A549 (cell line): ENCODE measurements around the gene FNDC1. TPM values are rescaled to one million over a fixed set of nuclear protein-coding genes. Genes with fewer than 3 reads are reported as not detected.

Experiments used
- ATAC-seq, 2 experiments: fragments of 200-7000 bp in 1 of 2; fragments of >200 bp in 1 of 2; cut with Nextera tagmentation in 1 of 2; cut with Tn5 transposase in 1 of 2; 3 replicates each; pipeline versions ENCODE4 v1.8.0 to v1.9.1; 2018 to 2020; ENCODE audit warnings: mild to moderate bottlenecking in 1 of 2, moderate library complexity in 1 of 2
- CTCF ChIA-PET: fragments of 300-600 bp; sonication (Branson Sonifier 250); formaldehyde crosslinking; extraction: SDS; loops from one replicate; lab custom pipeline; 2021; ENCODE audit warnings: antibody characterized with exemption, inconsistent platforms; lab: Yijun Ruan, JAX
- POLR2A ChIA-PET: fragments of 350-600 bp; formaldehyde crosslinking; extraction: SDS; loops from one replicate; lab custom pipeline; 2021; ENCODE audit warnings: antibody characterized with exemption, inconsistent platforms; lab: Yijun Ruan, JAX
- DNase-seq, 2 experiments: peaks; one replicate each; pipeline versions ENCODE4 v3.0.0 to v3.0.0-alpha.2; 2011 to 2016; ENCODE audit warnings: low read depth in 1 of 2, low spot score in 1 of 2
- FAIRE-seq: peaks from 2 replicates; lab custom pipeline; 2011; peaks lifted over from hg19 to GRCh38; lab: Jason Lieb, UNC
- H3K27ac ChIP-seq, 2 experiments: fragments of >200 bp; sonication (Bioruptor Twin); formaldehyde crosslinking; 3 replicates each; pipeline ENCODE4 v1.5.1; 2016 to 2017
- H3K4me1 ChIP-seq: fragments of >200 bp; sonication (Bioruptor Twin); formaldehyde crosslinking; 3 replicates; pipeline ENCODE4 v1.6.1; 2016
- H3K4me2 ChIP-seq: fragments of >200 bp; sonication (Bioruptor Twin); formaldehyde crosslinking; 3 replicates; pipeline ENCODE4 v1.6.1; 2016
- H3K4me3 ChIP-seq: fragments of >200 bp; sonication (Bioruptor Twin); formaldehyde crosslinking; 3 replicates; pipeline ENCODE4 v1.5.1; 2016
- H3K9me3 ChIP-seq: fragments of >200 bp; sonication (Bioruptor Twin); formaldehyde crosslinking; 3 replicates; pipeline ENCODE4 v1.6.1; 2016
- BCL3 ChIP-seq: fragments of >200 bp; sonication (Bioruptor Twin); formaldehyde crosslinking; IDR thresholded peaks from 3 replicates; pipeline ENCODE4 v1.6.1; 2016
- CTCF ChIP-seq: fragments of >200 bp; sonication (Bioruptor Twin); formaldehyde crosslinking; IDR thresholded peaks from 3 replicates; pipeline ENCODE4 v1.5.1; 2016
- HOXA7 ChIP-seq: fragments of 250-450 bp; sonication (Bioruptor Pico); IDR thresholded peaks from 2 replicates; pipeline ENCODE4 v1.5.0; 2020; ENCODE audit warnings: mild to moderate bottlenecking, moderate library complexity
- HOXB5 ChIP-seq: fragments of 250-450 bp; sonication (Bioruptor Pico); IDR thresholded peaks from 2 replicates; pipeline ENCODE4 v1.5.0; 2020; ENCODE audit warnings: mild to moderate bottlenecking, moderate library complexity
- KDM5A ChIP-seq: fragments of 200-600 bp; sonication (generic); IDR thresholded peaks from 2 replicates; pipeline ENCODE4 v1.6.1; 2016; ENCODE audit warnings: antibody characterized with exemption, mild to moderate bottlenecking
- MAFK ChIP-seq: fragments of 450-650 bp; IDR thresholded peaks from 2 replicates; pipeline ENCODE4 v1.6.1; 2014; ENCODE audit not compliant: partially characterized antibody
- NR3C1 ChIP-seq: fragments of >200 bp; sonication (Bioruptor Twin); formaldehyde crosslinking; IDR thresholded peaks from 3 replicates; pipeline ENCODE4 v1.6.1; 2017
- RAD21 ChIP-seq, 2 experiments: fragments of >200 bp in 1 of 2; sonication (Bioruptor Twin) in 1 of 2; formaldehyde crosslinking in 1 of 2; IDR thresholded peaks in 1 of 2; conservative IDR thresholded peaks in 1 of 2; 2 replicates in 1 of 2; 3 replicates in 1 of 2; pipeline ENCODE4 v1.6.1; 2012 to 2018; ENCODE audit warnings: inconsistent platforms in 1 of 2
- RFX5 ChIP-seq: fragments of 450-650 bp; IDR thresholded peaks from 2 replicates; pipeline ENCODE4 v1.7.1; 2014; ENCODE audit warnings: antibody characterized with exemption, mild to moderate bottlenecking, moderate library complexity
- SMC3 ChIP-seq: fragments of >200 bp; sonication (Bioruptor Twin); formaldehyde crosslinking; IDR thresholded peaks from 3 replicates; pipeline ENCODE4 v1.6.1; 2018; ENCODE audit warnings: inconsistent platforms
- TFCP2L1 ChIP-seq: fragments of 250-450 bp; sonication (Bioruptor Pico); IDR thresholded peaks from 2 replicates; pipeline ENCODE4 v1.5.0; 2021; ENCODE audit warnings: mild to moderate bottlenecking
- WGBS: methylation state at CpG from one replicate; pipeline ENCODE4 v1.1.6; 2017; ENCODE audit errors: missing lambda C conversion rate; 5-methylcytosine and 5-hydroxymethylcytosine counted together
- polyA plus RNA-seq, 4 experiments: library from polyadenylated mRNA; depleted of rRNA in 3 of 4; stranded (reverse); fragments of >200 nt; fragmentation: RNase III in 1 of 4; extraction: RNeasy Plus Mini Kit Qiagen cat#74134 plus additional on column Dnase treatment in 1 of 4; gene quantifications; 2 replicates in 3 of 4; 3 replicates in 1 of 4; pipeline ENCODE4 v1.2.3, GENCODE V29; 2011 to 2017
- TF ChIP-seq, protein P1 (sequence below): fragments of 250-450 bp; sonication (Bioruptor Pico); IDR thresholded peaks from 2 replicates; pipeline ENCODE4 v1.5.0; 2021; ENCODE audit warnings: mild to moderate bottlenecking, moderate library complexity, borderline replicate concordance

The FNDC1 gene
- polyA plus RNA-seq, 2 of the 4 experiments (the other 2 are of a cell fraction) = 0.01 TPM; not detected in 1

GRCh38 chr6:159131709-159132108 lies 37.5 kb upstream of the FNDC1 start:
- no peak for DNase-seq
- H3K9me3 ChIP-seq = no peaks in the 10 kb centered on the region
- ChIA-PET CTCF (interaction anchor here (1.3 kb wide), 1 partner anchor 21 kb away, joined by 3 read pairs; no protein-coding TSS in a partner anchor), POLR2A (no interaction called here)
- H3K4me3 ChIP-seq = no peak overlapping the region
- no peak for FAIRE-seq
- H3K27ac ChIP-seq = no peak overlapping the region
- WGBS = 48% methylated on average over 6 of the region's 6 CpGs
- TF ChIP-seq TFCP2L1 (CRISPR knock-in tag) = no peak
- no peak for TF ChIP-seq HOXB5 (CRISPR knock-in tag)
- TF ChIP-seq RAD21 (conservative IDR thresholded peaks at IDR 0.05 in 1 of 2, IDR thresholded peaks at IDR 0.05 in 1 of 2) = no peak
- TF ChIP-seq, protein P1, sequence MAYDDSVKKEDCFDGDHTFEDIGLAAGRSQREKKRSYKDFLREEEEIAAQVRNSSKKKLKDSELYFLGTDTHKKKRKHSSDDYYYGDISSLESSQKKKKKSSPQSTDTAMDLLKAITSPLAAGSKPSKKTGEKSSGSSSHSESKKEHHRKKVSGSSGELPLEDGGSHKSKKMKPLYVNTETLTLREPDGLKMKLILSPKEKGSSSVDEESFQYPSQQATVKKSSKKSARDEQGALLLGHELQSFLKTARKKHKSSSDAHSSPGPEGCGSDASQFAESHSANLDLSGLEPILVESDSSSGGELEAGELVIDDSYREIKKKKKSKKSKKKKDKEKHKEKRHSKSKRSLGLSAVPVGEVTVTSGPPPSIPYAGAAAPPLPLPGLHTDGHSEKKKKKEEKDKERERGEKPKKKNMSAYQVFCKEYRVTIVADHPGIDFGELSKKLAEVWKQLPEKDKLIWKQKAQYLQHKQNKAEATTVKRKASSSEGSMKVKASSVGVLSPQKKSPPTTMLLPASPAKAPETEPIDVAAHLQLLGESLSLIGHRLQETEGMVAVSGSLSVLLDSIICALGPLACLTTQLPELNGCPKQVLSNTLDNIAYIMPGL (CRISPR knock-in tag) = no peak
- no peaks in the 10 kb centered on the region for H3K4me1 ChIP-seq
- ATAC-seq = no peak
- no peak overlapping the region for H3K4me2 ChIP-seq

DNA sequence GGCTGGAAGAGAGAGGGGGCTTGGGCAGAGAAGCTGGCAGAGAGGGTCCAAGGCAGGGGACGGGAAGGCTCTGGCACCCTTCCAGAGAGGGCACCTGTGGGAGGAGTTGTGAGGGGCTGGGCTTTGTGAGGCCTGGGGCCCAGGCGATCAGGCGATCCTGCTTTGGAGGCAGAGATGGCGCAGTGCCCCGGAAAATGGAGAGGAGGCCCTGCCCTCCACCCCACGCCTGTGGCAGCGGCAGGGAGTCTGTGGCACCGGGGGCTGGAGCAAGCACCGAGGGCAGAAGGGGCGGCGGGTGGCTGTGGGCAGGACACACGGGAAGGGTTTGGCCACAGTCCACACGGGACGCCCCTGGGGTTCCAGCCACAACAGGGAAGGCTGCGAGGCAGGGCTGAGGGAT lies 36.5 kb upstream of the FNDC1 start:
- Histone ChIP-seq H3K4me2 (no peak overlapping the region), H3K4me1 (no peaks in the 10 kb centered on the region), H3K27ac (no peak overlapping the region), H3K9me3 (no peaks in the 10 kb centered on the region), H3K4me3 (no peak overlapping the region)
- no peak for ATAC-seq
- FAIRE-seq = no peak
- no peak for DNase-seq
- TF ChIP-seq NR3C1 = no peak
- TF ChIP-seq KDM5A = no peak
- 76% methylated on average over 11 of the region's 15 CpGs for WGBS
- POLR2A ChIA-PET = no interaction called here
- CTCF ChIA-PET = interaction anchor here (0.9 to 1.2 kb wide), 2 partner anchors 133 to 912 kb away, joined by 3 to 4 read pairs; partner anchors contain the start of gene RSPH3

DNA sequence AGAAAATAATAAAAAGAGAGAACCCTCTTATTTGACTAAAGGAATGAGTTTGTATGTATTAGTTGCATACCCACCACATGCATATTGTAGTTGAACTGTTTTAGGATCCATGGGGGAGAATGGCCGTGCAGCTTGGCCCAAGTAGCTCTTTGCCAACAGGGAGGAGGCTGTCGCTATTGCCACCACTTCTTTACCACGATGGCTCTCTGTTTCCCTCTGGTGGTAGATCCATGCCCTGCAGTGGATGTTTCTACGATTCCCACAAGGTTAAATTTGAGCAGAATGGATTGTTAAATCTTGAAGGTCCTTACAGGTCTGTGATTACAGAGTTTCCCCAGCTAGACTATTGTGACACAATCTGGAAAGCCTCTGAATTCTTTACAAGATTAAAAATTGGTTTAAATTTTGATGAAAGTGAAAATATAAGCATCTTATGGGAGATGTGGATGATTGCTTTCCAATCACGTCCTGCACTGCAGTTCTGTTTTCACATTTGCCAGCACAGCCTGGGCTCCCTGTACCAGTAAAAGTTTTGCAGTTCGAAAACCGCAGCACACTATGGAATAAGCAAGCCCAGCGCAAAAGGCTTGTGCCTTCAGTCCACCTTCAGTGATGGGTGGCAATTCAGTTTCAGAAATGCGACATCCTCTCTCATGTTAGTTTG lies 34.4 kb upstream of the FNDC1 start:
- TF ChIP-seq HOXA7 (CRISPR knock-in tag) = no peak
- peak; percentile 58 for TF ChIP-seq SMC3
- TF ChIP-seq RAD21 (conservative IDR thresholded peaks at IDR 0.05 in 1 of 2, IDR thresholded peaks at IDR 0.05 in 1 of 2) = peak; percentile 64 to 75
- no peak for TF ChIP-seq BCL3
- TF ChIP-seq, protein P1 (CRISPR knock-in tag) = no peak
- no peak for TF ChIP-seq RFX5
- peak; percentile 70 for TF ChIP-seq CTCF
- no peak for TF ChIP-seq MAFK
- 12% methylated on average over 9 of the region's 9 CpGs for WGBS
- ATAC-seq (peak; percentile 57 to 88; a peak in 5 of 6 replicates), FAIRE-seq (no peak), DNase-seq (peak; percentile 38 to 55)
- Histone ChIP-seq H3K4me1 (no peaks in the 10 kb centered on the region), H3K4me2 (no peak overlapping the region), H3K27ac (no peak overlapping the region), H3K9me3 (no peaks in the 10 kb centered on the region), H3K4me3 (no peak overlapping the region)
- ChIA-PET POLR2A (no interaction called here), CTCF (interaction anchor here (0.6 to 3.7 kb wide), 27 partner anchors 9 to 531 kb away, joined by 3 to 28 read pairs (median 4); partner anchors contain the start of gene TAGAP)
